ENCODE data around the gene TSPAN4.

TSPAN4 gene

GRCh38 chr11:821512-822371 lies 20.9 kb upstream of the TSPAN4 start:
- Histone ChIP-seq H3K4me1 (ENCODE audit: low read length) (peaks cover 23% of the 10 kb centered on the region), H3K4me2 (ENCODE audit: low read length) (no peak overlapping the region)

GRCh38 chr11:823441-824291 lies 19.0 kb upstream of the TSPAN4 start:
- Histone ChIP-seq H3K27me3 (ENCODE audit: low read depth, low read length) (no peaks in the 10 kb centered on the region), H4K20me1 (ENCODE audit: insufficient read depth, low read length) (peaks cover 16% of the 10 kb centered on the region), H3K4me1 (ENCODE audit: low read length) (peaks cover 32% of the 10 kb centered on the region)

More at GRCh38 chr11:821512-822371, 20.9 kb upstream of the TSPAN4 start:
- TF ChIP-seq EZH2phosphoT487 (IDR thresholded peaks at IDR 0.05; ENCODE audit: low read depth), result no peak
- Histone ChIP-seq H3K79me2 (ENCODE audit: low read length) (peaks cover 11% of the 10 kb centered on the region; the same call in 1 of the 2 replicates), H3K4me3 (ENCODE audit: low read length) (no peak overlapping the region), H4K20me1 (ENCODE audit: insufficient read depth, low read length) (peaks cover 16% of the 10 kb centered on the region), H3K36me3 (replicated peaks; ENCODE audit: low read depth, low read length) (peaks cover 11% of the 10 kb centered on the region), H3K9me3 (ENCODE audit: insufficient read depth, low read length) (no peaks in the 10 kb centered on the region), H3K27ac (ENCODE audit: low read length) (no peak overlapping the region), H3K27me3 (ENCODE audit: low read depth, low read length) (no peaks in the 10 kb centered on the region), H2AFZ (ENCODE audit: low read depth, low read length) (no peak overlapping the region), H3K9ac (ENCODE audit: low read length) (no peak overlapping the region)

GRCh38 chr11:824292-824880 lies 18.3 kb upstream of the TSPAN4 start:
- TF ChIP-seq CTCF (IDR thresholded peaks at IDR 0.05; ENCODE audit: low read depth, low read length) (no peak), EZH2phosphoT487 (IDR thresholded peaks at IDR 0.05; ENCODE audit: low read depth) (no peak)
- no peaks in the 10 kb centered on the region for H3K9me3 ChIP-seq (ENCODE audit: insufficient read depth, low read length)
- H3K4me1 ChIP-seq (ENCODE audit: low read length), result peaks cover 35% of the 10 kb centered on the region
- peaks cover 16% of the 10 kb centered on the region for H4K20me1 ChIP-seq (ENCODE audit: insufficient read depth, low read length)
- H3K27me3 ChIP-seq (ENCODE audit: low read depth, low read length), result no peaks in the 10 kb centered on the region
- no peak overlapping the region for H3K4me3 ChIP-seq (ENCODE audit: low read length)
- no peak overlapping the region for H3K27ac ChIP-seq (ENCODE audit: low read length)
- H3K79me2 ChIP-seq (ENCODE audit: low read length), result peaks cover 11% of the 10 kb centered on the region; the same call in 1 of the 2 replicates
- no peak overlapping the region for H3K4me2 ChIP-seq (ENCODE audit: low read length)
- H2AFZ ChIP-seq (ENCODE audit: low read depth, low read length), result no peak overlapping the region
- H3K9ac ChIP-seq (ENCODE audit: low read length), result no peak overlapping the region
- H3K36me3 ChIP-seq (replicated peaks; ENCODE audit: low read depth, low read length), result peaks cover 11% of the 10 kb centered on the region

More at GRCh38 chr11:823441-824291, 19.0 kb upstream of the TSPAN4 start:
- TF ChIP-seq CTCF (IDR thresholded peaks at IDR 0.05; ENCODE audit: low read depth, low read length) (no peak), EZH2phosphoT487 (IDR thresholded peaks at IDR 0.05; ENCODE audit: low read depth) (no peak)
- Histone ChIP-seq H3K79me2 (ENCODE audit: low read length) (peaks cover 11% of the 10 kb centered on the region; the same call in 1 of the 2 replicates), H3K9me3 (ENCODE audit: insufficient read depth, low read length) (no peaks in the 10 kb centered on the region), H3K4me2 (ENCODE audit: low read length) (no peak overlapping the region), H3K4me3 (ENCODE audit: low read length) (no peak overlapping the region), H3K36me3 (replicated peaks; ENCODE audit: low read depth, low read length) (peaks cover 11% of the 10 kb centered on the region), H2AFZ (ENCODE audit: low read depth, low read length) (no peak overlapping the region), H3K27ac (ENCODE audit: low read length) (no peak overlapping the region), H3K9ac (ENCODE audit: low read length) (no peak overlapping the region)

GRCh38 chr11:824942-825341 lies 17.7 kb upstream of the TSPAN4 start:
- TF ChIP-seq EZH2phosphoT487 (IDR thresholded peaks at IDR 0.05; ENCODE audit: low read depth) (no peak), CTCF (IDR thresholded peaks at IDR 0.05; ENCODE audit: low read depth, low read length) (no peak)
- H3K36me3 ChIP-seq (replicated peaks; ENCODE audit: low read depth, low read length), result peaks cover 11% of the 10 kb centered on the region
- H2AFZ ChIP-seq (ENCODE audit: low read depth, low read length), result no peak overlapping the region
- no peak overlapping the region for H3K4me2 ChIP-seq (ENCODE audit: low read length)
- H3K27me3 ChIP-seq (ENCODE audit: low read depth, low read length), result no peaks in the 10 kb centered on the region
- H4K20me1 ChIP-seq (ENCODE audit: insufficient read depth, low read length), result peaks cover 16% of the 10 kb centered on the region
- no peak overlapping the region for H3K9ac ChIP-seq (ENCODE audit: low read length)
- no peak overlapping the region for H3K27ac ChIP-seq (ENCODE audit: low read length)
- H3K9me3 ChIP-seq (ENCODE audit: insufficient read depth, low read length), result no peaks in the 10 kb centered on the region
- peaks cover 41% of the 10 kb centered on the region for H3K4me1 ChIP-seq (ENCODE audit: low read length)
- H3K79me2 ChIP-seq (ENCODE audit: low read length), result peaks cover 11% of the 10 kb centered on the region; the same call in 1 of the 2 replicates
- H3K4me3 ChIP-seq (ENCODE audit: low read length), result no peak overlapping the region
